Kidney (tissue), 22 donors: ENCODE results near the gene ARMCX1. TPM values are rescaled to one million over a fixed set of nuclear protein-coding genes. Genes with fewer than 3 reads are reported as not detected.
"Not testable (repeated sequence)": the region's sequence is repeated elsewhere in the genome, so short reads cannot be mapped to it uniquely, and the experiment has no call there.

ENCODE experiments used
- DNase-seq, 5 donors: peaks; one replicate each; pipeline ENCODE4 v3.0.0-alpha.2; 2013 to 2020
- FAIRE-seq: peaks from 2 replicates; lab custom pipeline; 2012; peaks lifted over from hg19 to GRCh38; lab: Jason Lieb, UNC
- H3K27ac ChIP-seq, 2 donors: one replicate each; pipeline ENCODE4 v1.7.0; 2013; ENCODE audit warnings: low read depth in 2 of 2, low read length in 2 of 2, inconsistent platforms in 1 of 2
- H3K27me3 ChIP-seq: one replicate; pipeline ENCODE4 v1.7.1; 2013; ENCODE audit warnings: low read length, inconsistent platforms; ENCODE audit not compliant: control insufficient read depth, insufficient read depth
- H3K36me3 ChIP-seq, 3 donors: one replicate each; pipeline versions ENCODE4 v1.7.0 to v1.7.1; 2013; ENCODE audit warnings: low read length in 3 of 3, control low read depth in 1 of 3, inconsistent platforms in 1 of 3; ENCODE audit not compliant: insufficient read depth in 3 of 3, control insufficient read depth in 2 of 3
- H3K4me1 ChIP-seq, 3 donors: one replicate each; pipeline versions ENCODE4 v1.7.0 to v1.7.1; 2013; ENCODE audit warnings: low read length in 3 of 3, inconsistent platforms in 1 of 3, low read depth in 1 of 3; ENCODE audit not compliant: control insufficient read depth in 2 of 3, insufficient read depth in 2 of 3
- H3K4me3 ChIP-seq, 3 donors: one replicate each; pipeline versions ENCODE4 v1.7.0 to v1.8.1; 2013; ENCODE audit warnings: low read length in 3 of 3, control low read depth in 1 of 3, inconsistent platforms in 1 of 3
- H3K9ac ChIP-seq, 3 donors: one replicate each; pipeline versions ENCODE4 v1.7.0 to v1.7.1; 2013; ENCODE audit warnings: low read length in 3 of 3, control low read depth in 1 of 3, inconsistent platforms in 1 of 3
- H3K9me3 ChIP-seq, 3 donors: one replicate each; pipeline versions ENCODE4 v1.7.0 to v1.7.1; 2013; ENCODE audit warnings: low read length in 3 of 3, control low read depth in 1 of 3, inconsistent platforms in 1 of 3; ENCODE audit not compliant: control insufficient read depth in 2 of 3, insufficient read depth in 1 of 3
- CTCF ChIP-seq: IDR thresholded peaks from 3 replicates; pipeline ENCODE4 v1.5.1; 2012; ENCODE audit warnings: mild to moderate bottlenecking, moderate library complexity, borderline replicate concordance; ENCODE audit not compliant: insufficient read depth; ENCODE audit errors: extremely low read depth
- intact Hi-C: fragments of 100-400 bp; cut with DNase I; formaldehyde crosslinking; loops from one replicate; pipeline ENCODE4 v1.11.1; 2022
- long read RNA-seq, 10 donors: library from polyadenylated mRNA in 1 of 10; unstranded in 1 of 10; transcript quantifications; one replicate each; pipeline ENCODE4 v2.0.0 and lab custom pipeline, GENCODE V29; 2021 to 2026
- polyA plus RNA-seq: library from polyadenylated mRNA; stranded (reverse); fragments of 350-450 nt; fragmentation: Illumina TruSeq; extraction: RNeasy Lipid Tissue Mini Kit (QIAGEN cat#74804); gene quantifications from one replicate; pipeline ENCODE4 v1.2.3, GENCODE V29; 2014; ENCODE audit warnings: low read depth, low replicate concordance; ENCODE audit not compliant: insufficient read depth
- total RNA-seq: library from RNA; stranded (reverse); fragmentation: NEBNext Ultra II Directional; extraction: Animal tissue kit (Norgen Biotek cat#: 25700); gene quantifications from one replicate; pipeline ENCODE4 v1.2.1, GENCODE V29; 2021
- donor health status: control.
- donor health status: control.
- donor health status: control.
- donor health status: control.
- donor health status: control.
- donor health status: DM: yes; HTN: yes; CAD: no.
- donor health status: Normal renal cell carcinoma (clear cell type).

The ARMCX1 gene
- 15.6 TPM for total RNA-seq
- 20.3 TPM for polyA plus RNA-seq
- long read RNA-seq, donor 1, transcript ARMCX1-201 (4 exons, 2,141 nt), result major isoform, 9 of 9 reads
- long read RNA-seq, donor 1, partial matches to known transcripts, result 0 of 9 reads
- long read RNA-seq, donor 1, other reads (novel, unspliced or antisense), result 0 of 9 reads
- long read RNA-seq, donor 2, transcript ARMCX1-201 (4 exons, 2,141 nt), result major isoform, 6 of 6 reads
- long read RNA-seq, donor 2, partial matches to known transcripts, result 0 of 6 reads
- long read RNA-seq, donor 2, other reads (novel, unspliced or antisense), result 0 of 6 reads
- long read RNA-seq, donor 3, transcript ARMCX1-201 (4 exons, 2,141 nt), result major isoform, 13 of 18 reads
- long read RNA-seq, donor 3, partial matches to known transcripts, result 0 of 18 reads
- long read RNA-seq, donor 3, other reads (novel, unspliced or antisense), result 5 of 18 reads
- long read RNA-seq, donor 4, transcript ARMCX1-201 (4 exons, 2,141 nt), result major isoform, 7 of 38 reads
- long read RNA-seq, donor 4, partial matches to known transcripts, result 31 of 38 reads
- long read RNA-seq, donor 4, other reads (novel, unspliced or antisense), result 0 of 38 reads
- long read RNA-seq, donor 5, partial matches to known transcripts, result 0 of 1 reads
- long read RNA-seq, donor 5, other reads (novel, unspliced or antisense), result 0 of 1 reads
- long read RNA-seq, donor 6, transcript ARMCX1-201 (4 exons, 2,141 nt), result major isoform, 13 of 24 reads
- long read RNA-seq, donor 6, partial matches to known transcripts, result 0 of 24 reads
- long read RNA-seq, donor 6, other reads (novel, unspliced or antisense), result 11 of 24 reads
- long read RNA-seq, donor 7, transcript ARMCX1-201 (4 exons, 2,141 nt), result major isoform, 10 of 12 reads
- long read RNA-seq, donor 7, partial matches to known transcripts, result 0 of 12 reads
- long read RNA-seq, donor 7, other reads (novel, unspliced or antisense), result 2 of 12 reads
- long read RNA-seq, donor 8, transcript ARMCX1-201 (4 exons, 2,141 nt), result major isoform, 13 of 18 reads
- long read RNA-seq, donor 8, partial matches to known transcripts, result 0 of 18 reads
- long read RNA-seq, donor 8, other reads (novel, unspliced or antisense), result 5 of 18 reads
- long read RNA-seq, donor 9, transcript ARMCX1-201 (4 exons, 2,141 nt), result major isoform, 10 of 10 reads
- long read RNA-seq, donor 9, partial matches to known transcripts, result 0 of 10 reads
- long read RNA-seq, donor 9, other reads (novel, unspliced or antisense), result 0 of 10 reads
- long read RNA-seq, donor 10, transcript ARMCX1-201 (4 exons, 2,141 nt), result major isoform, 10 of 10 reads
- long read RNA-seq, donor 10, partial matches to known transcripts, result 0 of 10 reads
- long read RNA-seq, donor 10, other reads (novel, unspliced or antisense), result 0 of 10 reads

DNA sequence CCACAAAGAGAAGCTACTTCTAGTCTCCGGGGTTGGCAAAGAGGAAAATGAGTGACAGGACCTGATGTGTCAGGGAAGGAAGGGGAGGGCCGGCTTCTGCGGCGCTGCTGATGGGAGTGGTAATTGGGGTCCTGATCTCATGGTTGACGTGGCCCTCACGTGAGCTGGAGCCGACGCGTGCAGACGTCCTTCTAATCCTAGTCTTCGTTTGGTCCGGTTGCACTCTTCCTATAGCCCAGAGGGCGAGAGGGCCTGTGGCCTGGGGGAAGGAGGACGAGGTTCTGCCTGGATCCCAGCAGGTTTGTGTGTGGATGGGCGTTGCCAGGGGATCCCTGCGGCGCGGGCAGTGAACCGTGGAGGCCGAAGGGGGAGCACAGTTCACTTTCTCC is at the start of gene ARMCX1:
Gene ARMCX1 (plus strand): TSS at position 186 of the 389 bp plus-strand sequence. CDS start 2,384 bp downstream, outside the sequence.
- Histone ChIP-seq H3K4me1 (no peaks in the 10 kb centered on the region), H3K36me3 (no peaks in the 10 kb centered on the region), H3K27ac (peak within 1 kb of the TSS; percentile 81 to 89), H3K4me3 (peak within 1 kb of the TSS; percentile 76 to 89 (median 77)), H3K9ac (peak within 1 kb of the TSS; percentile 8 to 88 (median 74)), H3K27me3 (no peaks in the 10 kb centered on the region), H3K9me3 (no peaks in the 10 kb centered on the region)
- DNase-seq, result peak; percentile 62 to 87 (median 73)
- no peak for FAIRE-seq
- no peak for TF ChIP-seq CTCF
- intact Hi-C loops, result no loop called here

GRCh38 chrX:101502929-101503328 is 47.4 kb upstream of the ARMCX1 start:
- not testable (repeated sequence) for H3K9me3 ChIP-seq, H3K9ac ChIP-seq, FAIRE-seq

GRCh38 chrX:101507372-101507771 is 43.0 kb upstream of the ARMCX1 start:
- Histone ChIP-seq H3K9ac (no peak overlapping the region), H3K36me3 (no peaks in the 10 kb centered on the region), H3K27ac (no peak overlapping the region), H3K9me3 (no peaks in the 10 kb centered on the region), H3K4me3 (no peak overlapping the region), H3K27me3 (no peaks in the 10 kb centered on the region), H3K4me1 (no peaks in the 10 kb centered on the region)
- no peak for FAIRE-seq
- intact Hi-C loops, result no loop called here
- no peak for DNase-seq
- no peak for TF ChIP-seq CTCF

More at GRCh38 chrX:101502929-101503328, 47.4 kb upstream of the ARMCX1 start:
- intact Hi-C loops, H3K27me3 ChIP-seq, DNase-seq, H3K4me3 ChIP-seq, H3K4me1 ChIP-seq, H3K27ac ChIP-seq, H3K36me3 ChIP-seq: not testable (repeated sequence)
